Mesenchymal stem cell (in vitro differentiated cells and primary cell): ENCODE measurements around the gene BCL3.

Source experiments
- DNase-seq: peaks from one replicate; pipeline ENCODE4 v3.0.0-alpha.2; 2013
- H2AFZ ChIP-seq: one replicate; pipeline ENCODE4 v1.6.1; 2013; ENCODE audit warnings: low read depth, mild to moderate bottlenecking, control low read depth, inconsistent platforms, low read length, moderate library complexity
- H2AK5ac ChIP-seq: 2 replicates; pipeline ENCODE4 v1.6.1; 2013; ENCODE audit warnings: low read length, moderate library complexity, mild to moderate bottlenecking, inconsistent platforms; ENCODE audit not compliant: severe bottlenecking
- H2BK120ac ChIP-seq: one replicate; pipeline ENCODE4 v1.6.1; 2013; ENCODE audit warnings: low read depth, mild to moderate bottlenecking, inconsistent platforms, low read length, moderate library complexity
- H2BK12ac ChIP-seq, 2 experiments: one replicate each; pipeline ENCODE4 v1.6.1; 2013; ENCODE audit warnings: inconsistent platforms in 2 of 2, low read length in 2 of 2, mild to moderate bottlenecking in 2 of 2, moderate library complexity in 2 of 2, control low read depth in 1 of 2
- H2BK15ac ChIP-seq: one replicate; pipeline ENCODE4 v1.6.1; 2013; ENCODE audit warnings: mild to moderate bottlenecking, low read depth, inconsistent platforms; ENCODE audit not compliant: poor library complexity, severe bottlenecking
- H2BK5ac ChIP-seq: 2 replicates; pipeline ENCODE4 v1.6.1; 2013; ENCODE audit warnings: low read depth, mild to moderate bottlenecking, low read length, control low read depth, inconsistent platforms; ENCODE audit not compliant: poor library complexity, severe bottlenecking
- H3K14ac ChIP-seq, 2 experiments: one replicate each; pipeline ENCODE4 v1.6.1; 2013; ENCODE audit warnings: inconsistent platforms in 2 of 2, low read length in 2 of 2, control low read depth in 1 of 2, mild to moderate bottlenecking in 1 of 2, moderate library complexity in 1 of 2
- H3K18ac ChIP-seq, 2 experiments: one replicate each; pipeline ENCODE4 v1.6.1; 2013; ENCODE audit warnings: inconsistent platforms in 2 of 2, low read length in 2 of 2, control low read depth in 1 of 2, low read depth in 1 of 2, mild to moderate bottlenecking in 1 of 2
- H3K23ac ChIP-seq, 2 experiments: one replicate each; pipeline ENCODE4 v1.6.1; 2013; ENCODE audit warnings: inconsistent platforms in 2 of 2, low read length in 2 of 2, mild to moderate bottlenecking in 2 of 2, moderate library complexity in 2 of 2, control low read depth in 1 of 2
- H3K27ac ChIP-seq: 2 replicates; pipeline ENCODE4 v1.5.1; 2013; ENCODE audit warnings: mild to moderate bottlenecking, moderate library complexity, low read length, control low read depth, inconsistent platforms; ENCODE audit not compliant: poor library complexity, severe bottlenecking
- H3K27me3 ChIP-seq, 2 experiments: 2 replicates each; pipeline versions ENCODE4 v1.6.1 to v1.7.0; 2013; ENCODE audit warnings: low read length in 2 of 2, mild to moderate bottlenecking in 2 of 2, moderate library complexity in 2 of 2, control low read depth in 1 of 2, inconsistent platforms in 1 of 2; ENCODE audit not compliant: control insufficient read depth in 1 of 2, insufficient read depth in 1 of 2
- H3K36me3 ChIP-seq, 2 experiments: 2 replicates each; pipeline versions ENCODE4 v1.6.1 to v1.7.0; 2013; ENCODE audit warnings: low read length in 2 of 2, control low read depth in 1 of 2, inconsistent platforms in 1 of 2, low read depth in 1 of 2, mild to moderate bottlenecking in 1 of 2; ENCODE audit not compliant: insufficient read depth in 2 of 2, control insufficient read depth in 1 of 2
- H3K4ac ChIP-seq, 2 experiments: one replicate each; pipeline ENCODE4 v1.6.1; 2013; ENCODE audit warnings: inconsistent platforms in 2 of 2, low read length in 2 of 2, mild to moderate bottlenecking in 2 of 2, moderate library complexity in 2 of 2, control low read depth in 1 of 2, low read depth in 1 of 2
- H3K4me1 ChIP-seq: 2 replicates; pipeline ENCODE4 v1.6.1; 2013; ENCODE audit warnings: low read depth, low read length, control low read depth; ENCODE audit not compliant: control insufficient read depth, insufficient read depth
- H3K4me2 ChIP-seq: 2 replicates; pipeline ENCODE4 v1.6.1; 2013; ENCODE audit warnings: low read length, mild to moderate bottlenecking, inconsistent platforms; ENCODE audit not compliant: poor library complexity, severe bottlenecking
- H3K4me3 ChIP-seq, 2 experiments: 2 replicates each; pipeline versions ENCODE4 v1.5.1 to v1.7.0; 2013; ENCODE audit warnings: low read length in 2 of 2, mild to moderate bottlenecking in 2 of 2, control low read depth in 1 of 2, low read depth in 1 of 2; ENCODE audit not compliant: insufficient read depth in 1 of 2
- H3K79me1 ChIP-seq: replicated peaks from 2 replicates; pipeline ENCODE4 v1.6.1; 2013; ENCODE audit warnings: mild to moderate bottlenecking, control low read depth, low read length, inconsistent platforms; ENCODE audit not compliant: poor library complexity, severe bottlenecking
- H3K9ac ChIP-seq: 2 replicates; pipeline ENCODE4 v1.7.0; 2013; ENCODE audit warnings: mild to moderate bottlenecking, low read length, moderate library complexity
- H3K9me3 ChIP-seq: 2 replicates; pipeline ENCODE4 v1.7.0; 2013; ENCODE audit warnings: mild to moderate bottlenecking, low read length; ENCODE audit not compliant: control insufficient read depth
- H4K8ac ChIP-seq: one replicate; pipeline ENCODE4 v1.6.1; 2013; ENCODE audit warnings: inconsistent platforms, mild to moderate bottlenecking, low read length, moderate library complexity
- H4K91ac ChIP-seq: one replicate; pipeline ENCODE4 v1.6.1; 2013; ENCODE audit warnings: mild to moderate bottlenecking, low read length, inconsistent platforms
- WGBS: methylation state at CpG from one replicate; pipeline ENCODE4 v1.1.7; 2013; ENCODE audit warnings: mixed read lengths; 5-methylcytosine and 5-hydroxymethylcytosine counted together

Gene BCL3

GRCh38 chr19:44772959-44773358 lies 24.5 kb downstream of the BCL3 start:
- Histone ChIP-seq H3K27me3 (peaks cover 3 to 4% of the 10 kb centered on the region in 2 experiments), H2BK5ac (no peak overlapping the region), H2AK5ac (no peak overlapping the region), H3K18ac (no peak overlapping the region), H2BK15ac (no peak overlapping the region), H3K9me3 (peaks cover 4% of the 10 kb centered on the region), H3K9ac (no peak overlapping the region), H4K91ac (no peak overlapping the region), H2BK12ac (no peak overlapping the region), H3K27ac (no peak overlapping the region), H3K79me1 (no peaks in the 10 kb centered on the region), H3K4me3 (no peak overlapping the region), H4K8ac (no peak overlapping the region), H3K23ac (no peak overlapping the region), H2BK120ac (no peak overlapping the region), H2AFZ (no peak overlapping the region), H3K14ac (no peak overlapping the region), H3K4me1 (peaks cover 7% of the 10 kb centered on the region), H3K4me2 (no peak overlapping the region), H3K36me3 (no peaks in the 10 kb centered on the region), H3K4ac (no peak overlapping the region)
- DNase-seq, result no peak
- WGBS, result 79% methylated on average over 3 of the region's 3 CpGs

GRCh38 chr19:44775676-44776240 lies 27.2 kb downstream of the BCL3 start:
- WGBS, result 90% methylated on average over 6 of the region's 6 CpGs
- Histone ChIP-seq H3K14ac (no peak overlapping the region), H3K27me3 (peaks cover 4% of the 10 kb centered on the region in 2 experiments), H3K4me3 (no peak overlapping the region), H2BK15ac (no peak overlapping the region), H2AFZ (no peak overlapping the region), H3K4me2 (no peak overlapping the region), H2BK12ac (no peak overlapping the region), H3K79me1 (no peaks in the 10 kb centered on the region), H3K27ac (no peak overlapping the region), H2AK5ac (no peak overlapping the region), H3K9me3 (no peaks in the 10 kb centered on the region), H3K18ac (no peak overlapping the region), H3K4ac (no peak overlapping the region), H4K8ac (no peak overlapping the region), H3K36me3 (no peaks in the 10 kb centered on the region), H3K9ac (no peak overlapping the region), H2BK120ac (no peak overlapping the region), H2BK5ac (no peak overlapping the region), H4K91ac (no peak overlapping the region), H3K4me1 (peaks cover 9% of the 10 kb centered on the region), H3K23ac (no peak overlapping the region)
- no peak for DNase-seq

GRCh38 chr19:44776402-44777096 lies 28.0 kb downstream of the BCL3 start:
- H2BK5ac ChIP-seq, result no peak overlapping the region
- H3K9ac ChIP-seq, result no peak overlapping the region
- H3K4me2 ChIP-seq, result no peak overlapping the region

GRCh38 chr19:44777715-44778347 lies 29.3 kb downstream of the BCL3 start, which contains the start of gene CBLC:
CBLC (plus strand) TSS chr19:44777890; CDS start chr19:44777932, 42 bp downstream.
- peak within 1 kb of the TSS; percentile 30 for H2AFZ ChIP-seq
- peaks cover 9% of the 10 kb centered on the region for H3K4me1 ChIP-seq
- no peak within 1 kb of the TSS for H3K27ac ChIP-seq
- no peaks in the 10 kb centered on the region for H3K36me3 ChIP-seq
- H2BK12ac ChIP-seq, result peak within 1 kb of the TSS in 1 of 2 experiments; percentile 77
- H2AK5ac ChIP-seq, result no peak within 1 kb of the TSS
- no peak within 1 kb of the TSS for H4K91ac ChIP-seq
- DNase-seq, result no peak
- H2BK15ac ChIP-seq, result peak within 1 kb of the TSS; percentile 89
- H3K18ac ChIP-seq, result peak within 1 kb of the TSS in 1 of 2 experiments; percentile 28
- H3K9me3 ChIP-seq, result no peaks in the 10 kb centered on the region
- peak within 1 kb of the TSS; percentile 56 for H3K4me2 ChIP-seq
- no peak within 1 kb of the TSS for H3K9ac ChIP-seq
- H2BK5ac ChIP-seq, result no peak within 1 kb of the TSS
- H3K27me3 ChIP-seq, result peaks cover 4 to 8% of the 10 kb centered on the region in 2 experiments
- peak within 1 kb of the TSS; percentile 49 for H2BK120ac ChIP-seq
- H3K14ac ChIP-seq, result no peak within 1 kb of the TSS
- no peak within 1 kb of the TSS for H3K4ac ChIP-seq
- 13% methylated on average over 41 of the region's 47 CpGs for WGBS
- no peaks in the 10 kb centered on the region for H3K79me1 ChIP-seq
- H3K23ac ChIP-seq, result peak within 1 kb of the TSS in 1 of 2 experiments; percentile 86
- no peak within 1 kb of the TSS for H3K4me3 ChIP-seq
- no peak within 1 kb of the TSS for H4K8ac ChIP-seq

More at GRCh38 chr19:44776402-44777096, 28.0 kb downstream of the BCL3 start:
- no peak overlapping the region for H3K18ac ChIP-seq
- peaks cover 4% of the 10 kb centered on the region in 2 experiments for H3K27me3 ChIP-seq
- H2BK120ac ChIP-seq, result peak overlapping the region; percentile 49
- no peak overlapping the region for H3K4me3 ChIP-seq
- no peak overlapping the region for H2BK12ac ChIP-seq
- no peaks in the 10 kb centered on the region for H3K36me3 ChIP-seq
- no peak overlapping the region for H3K27ac ChIP-seq
- no peak overlapping the region for H3K4ac ChIP-seq
- peaks cover 9% of the 10 kb centered on the region for H3K4me1 ChIP-seq
- no peak overlapping the region for H3K23ac ChIP-seq
- no peak overlapping the region for H3K14ac ChIP-seq
- no peak overlapping the region for H4K8ac ChIP-seq
- H2AFZ ChIP-seq, result no peak overlapping the region
- no peaks in the 10 kb centered on the region for H3K79me1 ChIP-seq
- no peak overlapping the region for H2BK15ac ChIP-seq
- WGBS, result 96% methylated on average over 20 of the region's 23 CpGs
- H4K91ac ChIP-seq, result no peak overlapping the region
- no peak overlapping the region for H2AK5ac ChIP-seq
- no peak for DNase-seq
- H3K9me3 ChIP-seq, result no peaks in the 10 kb centered on the region
